ENCODE results near the gene AGBL3. TPM values are rescaled to one million over a fixed set of nuclear protein-coding genes. Genes with fewer than 3 reads are reported as not detected.
"Not testable (repeated sequence)": the region's sequence is repeated elsewhere in the genome, so short reads cannot be mapped to it uniquely, and the experiment has no call there.

Gene AGBL3
- total RNA-seq, 1 donor from 2014 or later, result 3.4 TPM

GRCh38 chr7:134991469-134992339 lies 5.4 kb downstream of the AGBL3 start:
- H3K4me1 Mint-ChIP-seq, result peaks cover 43% of the 10 kb centered on the region
- no peak overlapping the region for H3K4me3 Mint-ChIP-seq
- intact Hi-C loops (cut with micrococcal nuclease), result no loop called here
- H3K36me3 Mint-ChIP-seq (ENCODE audit: low read depth), result peaks cover 31% of the 10 kb centered on the region
- H3K27me3 Mint-ChIP-seq, result no peaks in the 10 kb centered on the region
- H3K27ac Mint-ChIP-seq, result no peak overlapping the region
- DNase-seq, result no peak
- H3K9me3 Mint-ChIP-seq, result no peaks in the 10 kb centered on the region

DNA sequence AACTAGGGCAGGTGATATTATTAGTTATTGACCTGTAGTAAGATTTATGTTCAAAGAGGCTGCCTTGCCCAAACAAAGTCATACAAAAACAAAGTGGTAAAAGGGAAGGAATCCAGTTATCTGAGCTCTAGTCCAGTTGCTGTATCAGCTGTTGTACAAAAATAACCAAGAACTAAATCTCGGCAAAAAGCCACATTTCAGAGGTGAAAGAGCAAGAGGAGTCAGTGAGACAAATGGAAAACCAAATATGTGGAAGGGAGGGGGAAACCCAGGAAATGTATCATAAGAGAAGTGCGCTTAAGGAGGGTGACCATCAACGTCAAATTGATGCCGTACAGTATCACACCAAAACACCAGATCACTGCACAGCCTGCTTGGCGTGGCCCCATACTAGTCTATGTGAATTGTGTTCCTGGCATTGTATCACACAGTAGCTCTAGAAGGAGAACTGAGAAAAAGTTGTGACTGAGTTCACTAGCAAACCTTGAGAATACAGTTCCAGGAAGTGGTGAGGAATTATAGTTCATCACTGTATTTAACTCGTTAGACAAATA lies 6.4 kb downstream of the AGBL3 start:
- Mint-ChIP-seq H3K36me3 (ENCODE audit: low read depth) (peaks cover 31% of the 10 kb centered on the region), H3K4me1 (peaks cover 36% of the 10 kb centered on the region), H3K9me3 (no peaks in the 10 kb centered on the region), H3K4me3 (peak overlapping the region; percentile 4), H3K27me3 (no peaks in the 10 kb centered on the region), H3K27ac (peak overlapping the region; percentile 9)
- DNase-seq, result no peak
- intact Hi-C loops (cut with micrococcal nuclease), result no loop called here

DNA sequence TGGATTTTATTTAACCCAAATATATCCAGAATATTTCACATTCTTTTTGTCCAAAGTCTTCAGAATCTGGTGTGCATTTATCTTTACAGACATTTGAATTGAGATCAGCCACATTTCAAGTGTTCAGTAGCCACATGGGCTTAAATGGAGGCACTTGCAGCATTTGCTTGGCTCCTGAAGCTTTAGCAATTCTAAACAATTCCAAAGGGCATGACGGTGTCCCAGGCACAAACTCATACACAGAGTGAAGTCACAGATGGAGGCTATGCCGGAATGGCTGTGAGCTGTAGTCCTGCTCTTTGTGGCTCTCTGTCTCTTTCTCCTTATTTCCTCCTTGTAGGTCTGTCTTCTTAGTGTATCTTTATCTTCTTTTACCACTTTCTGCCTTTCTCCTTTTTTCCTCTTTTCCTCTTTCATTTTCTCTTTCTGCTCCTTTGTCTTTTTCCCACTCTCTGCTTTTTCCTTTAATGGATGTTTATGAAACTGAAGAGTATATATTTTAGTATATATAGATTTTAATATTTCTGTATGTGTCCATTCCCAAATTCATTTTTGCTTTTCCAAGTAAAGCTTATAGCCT lies 7.7 kb downstream of the AGBL3 start:
- Mint-ChIP-seq H3K4me3 (no peak overlapping the region), H3K27me3 (no peaks in the 10 kb centered on the region), H3K9me3 (no peaks in the 10 kb centered on the region), H3K27ac (peak overlapping the region; percentile 14), H3K36me3 (ENCODE audit: low read depth) (peaks cover 31% of the 10 kb centered on the region), H3K4me1 (peaks cover 34% of the 10 kb centered on the region)
- intact Hi-C loops (cut with micrococcal nuclease), result no loop called here
- DNase-seq, result no peak

DNA sequence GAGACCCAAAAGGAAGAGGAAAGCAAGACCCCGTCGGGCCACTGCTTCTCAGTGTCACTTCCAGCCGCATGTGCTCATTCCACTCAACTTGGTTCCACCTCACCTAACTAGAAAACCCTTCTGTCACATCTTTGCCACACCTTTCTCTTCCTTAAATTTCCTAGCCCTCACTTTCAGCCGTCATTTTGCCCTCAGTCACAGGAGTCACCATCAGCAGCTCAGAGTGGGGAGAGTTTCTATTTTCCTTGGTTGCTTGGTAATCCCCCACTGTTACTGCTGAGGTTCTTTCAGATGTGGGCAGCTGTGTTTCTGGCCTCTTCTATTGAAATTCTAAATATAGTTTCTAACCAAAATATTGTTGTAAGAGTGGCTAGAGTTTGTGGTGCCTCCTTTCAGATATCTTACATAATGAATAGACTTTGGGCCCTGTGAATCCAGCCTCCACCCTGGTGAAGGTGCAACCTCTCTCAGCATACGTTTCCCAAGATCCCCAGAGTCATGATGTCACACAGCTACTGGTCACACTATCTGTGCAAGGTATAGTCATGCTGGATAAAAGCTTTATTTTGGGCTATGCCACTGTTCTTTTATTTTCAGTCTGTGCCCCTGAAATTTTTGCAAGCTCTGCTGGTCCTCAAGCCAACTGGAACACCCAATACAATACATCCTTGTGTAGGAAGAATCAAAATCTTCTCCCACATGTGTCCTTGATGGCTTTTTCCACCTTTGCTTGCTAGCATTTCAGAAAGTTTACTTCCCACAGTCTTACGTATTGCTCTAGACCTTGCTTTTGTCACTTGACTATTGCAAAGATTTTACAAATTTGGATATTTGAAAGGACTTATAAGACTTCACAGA lies 9.2 kb downstream of the AGBL3 start:
- H3K9me3 Mint-ChIP-seq, result no peaks in the 10 kb centered on the region
- no peaks in the 10 kb centered on the region for H3K27me3 Mint-ChIP-seq
- peak; percentile 66 for DNase-seq
- H3K4me3 Mint-ChIP-seq, result no peak overlapping the region
- H3K27ac Mint-ChIP-seq, result peak overlapping the region; percentile 25
- H3K36me3 Mint-ChIP-seq (ENCODE audit: low read depth), result peaks cover 23% of the 10 kb centered on the region
- H3K4me1 Mint-ChIP-seq, result peaks cover 27% of the 10 kb centered on the region
- intact Hi-C loops (cut with micrococcal nuclease), result no loop called here

- H3K4me1 Mint-ChIP-seq, result peaks cover 21% of the 10 kb centered on the region
- no peak overlapping the region for H3K4me3 Mint-ChIP-seq
- H3K9me3 Mint-ChIP-seq, result no peaks in the 10 kb centered on the region
- H3K27ac Mint-ChIP-seq, result no peak overlapping the region
- intact Hi-C loops (cut with micrococcal nuclease), result no loop called here
- H3K36me3 Mint-ChIP-seq (ENCODE audit: low read depth), result peaks cover 23% of the 10 kb centered on the region
- no peak for DNase-seq
- no peaks in the 10 kb centered on the region for H3K27me3 Mint-ChIP-seq
These were observed 9.8 kb downstream of the AGBL3 start for GRCh38 chr7:134996097-134996550.

DNA sequence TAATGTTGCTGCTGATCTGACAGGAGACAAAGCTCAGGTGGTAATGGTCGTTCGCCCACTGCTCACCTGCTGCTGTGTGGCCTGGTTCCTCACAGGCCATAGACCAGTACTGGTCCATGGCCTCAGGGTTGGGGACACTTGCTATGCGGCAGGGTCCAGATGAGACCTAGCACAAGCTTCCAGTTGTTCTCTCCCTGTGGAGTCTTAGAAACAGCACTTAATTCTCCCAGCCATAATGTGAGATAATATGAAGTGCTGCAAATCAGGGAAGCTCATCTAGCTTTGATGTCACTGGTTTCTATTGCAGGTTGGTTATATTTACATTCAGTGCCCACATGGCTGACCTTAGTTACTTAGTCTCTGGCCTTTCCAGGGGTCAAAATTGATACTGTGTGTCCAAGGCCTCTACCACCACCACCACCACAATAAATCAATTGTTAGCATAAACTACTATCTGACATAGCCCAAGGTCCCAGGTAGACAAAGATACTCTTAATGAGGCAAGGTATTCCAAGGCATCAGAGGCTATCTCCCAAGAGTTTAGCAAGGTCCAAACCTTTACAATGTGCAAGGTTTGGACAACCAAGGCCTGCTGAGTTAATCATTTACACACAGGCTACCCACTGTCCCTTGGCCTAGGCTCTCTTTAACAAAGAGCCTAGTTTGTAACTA lies 11.0 kb downstream of the AGBL3 start:
- Mint-ChIP-seq H3K27ac (no peak overlapping the region), H3K4me3 (no peak overlapping the region), H3K36me3 (ENCODE audit: low read depth) (peaks cover 19% of the 10 kb centered on the region), H3K27me3 (no peaks in the 10 kb centered on the region), H3K4me1 (peaks cover 14% of the 10 kb centered on the region), H3K9me3 (no peaks in the 10 kb centered on the region)
- no peak for DNase-seq
- intact Hi-C loops (cut with micrococcal nuclease), result no loop called here

GRCh38 chr7:134999136-134999535 lies 12.8 kb downstream of the AGBL3 start:
- Mint-ChIP-seq H3K27me3 (no peaks in the 10 kb centered on the region), H3K9me3 (no peaks in the 10 kb centered on the region), H3K4me1 (peaks cover 7% of the 10 kb centered on the region), H3K27ac (no peak overlapping the region), H3K36me3 (ENCODE audit: low read depth) (peaks cover 12% of the 10 kb centered on the region), H3K4me3 (no peak overlapping the region)
- intact Hi-C loops (cut with micrococcal nuclease), result no loop called here
- no peak for DNase-seq

GRCh38 chr7:135001390-135002165 lies 15.3 kb downstream of the AGBL3 start:
- Mint-ChIP-seq H3K4me1 (no peaks in the 10 kb centered on the region), H3K9me3 (no peaks in the 10 kb centered on the region), H3K27me3 (no peaks in the 10 kb centered on the region), H3K4me3 (no peak overlapping the region), H3K36me3 (ENCODE audit: low read depth) (peaks cover 2% of the 10 kb centered on the region), H3K27ac (no peak overlapping the region)
- DNase-seq, result no peak
- intact Hi-C loops (cut with micrococcal nuclease), result no loop called here

- Mint-ChIP-seq H3K4me1 (no peaks in the 10 kb centered on the region), H3K36me3 (ENCODE audit: low read depth) (no peaks in the 10 kb centered on the region), H3K9me3 (peaks cover 7% of the 10 kb centered on the region), H3K27me3 (peaks cover 5% of the 10 kb centered on the region), H3K4me3 (no peak overlapping the region), H3K27ac (no peak overlapping the region)
- intact Hi-C loops (cut with micrococcal nuclease), result no loop called here
- DNase-seq, result no peak
These were observed 25.9 kb downstream of the AGBL3 start for GRCh38 chr7:135012229-135012628.

GRCh38 chr7:135023622-135024021 lies 37.3 kb downstream of the AGBL3 start:
- Mint-ChIP-seq H3K27me3 (no peaks in the 10 kb centered on the region), H3K36me3 (ENCODE audit: low read depth) (no peaks in the 10 kb centered on the region), H3K9me3 (peaks cover 3% of the 10 kb centered on the region), H3K4me3 (no peak overlapping the region), H3K27ac (no peak overlapping the region), H3K4me1 (no peaks in the 10 kb centered on the region)
- intact Hi-C loops (cut with micrococcal nuclease), result no loop called here
- DNase-seq, result no peak

DNA sequence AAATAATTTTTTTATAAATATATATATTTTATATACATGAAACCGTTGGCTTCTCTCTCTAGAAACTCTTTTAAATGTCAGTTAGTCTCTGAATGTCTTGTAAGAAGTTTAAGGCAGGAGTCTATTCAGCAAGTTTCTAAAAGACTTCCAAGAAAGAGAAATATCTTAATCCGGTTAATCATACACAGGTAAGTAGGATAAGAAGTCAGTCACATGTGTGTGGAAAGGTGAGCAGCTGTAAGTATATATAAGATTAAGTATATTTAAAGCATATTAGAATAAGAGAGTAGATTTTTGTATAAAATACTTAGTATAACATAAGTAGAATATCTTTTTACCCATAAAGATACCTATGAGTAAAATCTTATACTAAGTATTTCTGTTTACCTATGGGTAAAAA lies 48.9 kb downstream of the AGBL3 start:
- H3K4me1 Mint-ChIP-seq, result no peaks in the 10 kb centered on the region
- intact Hi-C loops (cut with micrococcal nuclease), result no loop called here
- peaks cover 9% of the 10 kb centered on the region for H3K27me3 Mint-ChIP-seq
- no peak overlapping the region for H3K27ac Mint-ChIP-seq
- no peak for DNase-seq
- no peak overlapping the region for H3K4me3 Mint-ChIP-seq
- no peaks in the 10 kb centered on the region for H3K36me3 Mint-ChIP-seq (ENCODE audit: low read depth)
- H3K9me3 Mint-ChIP-seq, result no peaks in the 10 kb centered on the region

DNA sequence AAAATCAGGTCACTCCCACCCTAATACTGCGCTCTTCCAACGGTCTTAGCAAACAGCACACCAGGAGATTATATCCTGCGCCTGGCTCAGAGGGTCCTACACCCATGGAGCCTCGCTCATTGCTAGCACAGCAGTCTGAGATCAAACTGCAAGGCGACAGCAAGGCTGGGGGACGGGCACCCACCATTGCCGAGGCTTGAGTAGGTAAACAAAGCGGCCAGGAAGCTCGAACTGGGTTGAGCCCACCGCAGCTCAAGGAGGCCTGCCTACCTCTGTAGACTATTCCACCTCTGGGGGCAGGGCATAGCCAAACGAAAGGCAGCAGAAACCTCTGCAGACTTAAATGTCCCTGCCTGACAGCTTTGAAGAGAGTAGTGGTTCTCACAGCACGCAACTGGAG lies 80.7 kb downstream of the AGBL3 start:
- H3K27me3 Mint-ChIP-seq; H3K27ac Mint-ChIP-seq; H3K4me3 Mint-ChIP-seq; H3K4me1 Mint-ChIP-seq; DNase-seq; H3K36me3 Mint-ChIP-seq (ENCODE audit: low read depth); intact Hi-C loops (cut with micrococcal nuclease): not testable (repeated sequence)
- H3K9me3 Mint-ChIP-seq, result peaks cover 19% of the 10 kb centered on the region

DNA sequence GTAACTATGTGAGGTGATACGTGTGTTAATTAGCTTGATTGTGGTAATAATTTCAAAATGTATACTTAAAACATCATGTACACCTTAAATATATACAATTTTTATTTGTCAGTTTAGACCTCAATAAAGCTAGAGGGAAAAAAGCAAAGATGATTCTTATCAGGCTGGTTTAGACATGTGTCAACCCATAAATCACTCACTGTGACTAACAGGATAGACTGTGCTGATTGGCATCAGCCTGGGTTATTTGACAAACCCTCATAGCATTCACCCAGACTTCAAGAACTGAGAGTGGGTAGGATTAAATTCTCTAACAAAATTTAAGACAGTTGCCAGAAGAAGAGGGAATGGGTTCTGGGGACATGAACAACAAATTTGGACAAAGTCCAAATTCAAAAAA lies 87.8 kb downstream of the AGBL3 start:
- H3K27ac Mint-ChIP-seq, result no peak overlapping the region
- DNase-seq, result no peak
- no peaks in the 10 kb centered on the region for H3K9me3 Mint-ChIP-seq
- H3K4me1 Mint-ChIP-seq, result no peaks in the 10 kb centered on the region
- intact Hi-C loops (cut with micrococcal nuclease), result no loop called here
- no peaks in the 10 kb centered on the region for H3K36me3 Mint-ChIP-seq (ENCODE audit: low read depth)
- no peak overlapping the region for H3K4me3 Mint-ChIP-seq
- no peaks in the 10 kb centered on the region for H3K27me3 Mint-ChIP-seq

Measured in activated CD4-positive, alpha-beta T cell treated with anti-CD3 and anti-CD28 coated beads, Interleukin-2, amount 10 ng/mL, durations not matched to agents 24 days and 14 days (primary cell).